Trophoblast cell (in vitro differentiated cells and primary cell): ENCODE data around the gene TMEFF1.

ENCODE experiments used
- DNase-seq, 2 donors: peaks; one replicate each; pipeline ENCODE4 v3.0.0-alpha.2; 2016
- H2AFZ ChIP-seq: 2 replicates; pipeline ENCODE4 v1.6.1; 2013; ENCODE audit warnings: low read length, moderate library complexity, mild to moderate bottlenecking; ENCODE audit not compliant: insufficient read depth, poor library complexity
- H2AK5ac ChIP-seq: 2 replicates; pipeline ENCODE4 v1.6.1; 2013; ENCODE audit warnings: mild to moderate bottlenecking, low read length
- H2BK120ac ChIP-seq: 2 replicates; pipeline ENCODE4 v1.6.1; 2013; ENCODE audit warnings: low read length, mild to moderate bottlenecking, moderate library complexity; ENCODE audit not compliant: insufficient read depth, poor library complexity
- H2BK12ac ChIP-seq: 2 replicates; pipeline ENCODE4 v1.6.1; 2013; ENCODE audit warnings: mild to moderate bottlenecking, low read length, moderate library complexity
- H2BK5ac ChIP-seq: 2 replicates; pipeline ENCODE4 v1.6.1; 2013; ENCODE audit warnings: low read length, low read depth, moderate library complexity, mild to moderate bottlenecking; ENCODE audit not compliant: poor library complexity
- H3K14ac ChIP-seq: 2 replicates; pipeline ENCODE4 v1.6.1; 2013; ENCODE audit warnings: mild to moderate bottlenecking, low read length
- H3K18ac ChIP-seq: 2 replicates; pipeline ENCODE4 v1.6.1; 2013; ENCODE audit warnings: mild to moderate bottlenecking, low read length
- H3K23ac ChIP-seq: 2 replicates; pipeline ENCODE4 v1.6.1; 2013; ENCODE audit warnings: low read length
- H3K27ac ChIP-seq: 2 replicates; pipeline ENCODE4 v1.5.1; 2013; ENCODE audit warnings: low read depth, mild to moderate bottlenecking, inconsistent platforms, low read length, moderate library complexity
- H3K27me3 ChIP-seq: 2 replicates; pipeline ENCODE4 v1.6.1; 2013; ENCODE audit warnings: inconsistent platforms, mild to moderate bottlenecking, low read length, moderate library complexity; ENCODE audit not compliant: insufficient read depth
- H3K36me3 ChIP-seq, 2 experiments: 1 replicate in 1 of 2; 2 replicates in 1 of 2; pipeline ENCODE4 v1.6.1; 2013; ENCODE audit warnings: low read length in 2 of 2, mild to moderate bottlenecking in 2 of 2, moderate library complexity in 1 of 2; ENCODE audit not compliant: insufficient read depth in 2 of 2, control insufficient read depth in 1 of 2
- H3K4ac ChIP-seq: 2 replicates; pipeline ENCODE4 v1.6.1; 2013; ENCODE audit warnings: low read depth, mild to moderate bottlenecking, low read length, moderate library complexity
- H3K4me1 ChIP-seq, 2 experiments: 1 replicate in 1 of 2; 2 replicates in 1 of 2; pipeline ENCODE4 v1.6.1; 2013; ENCODE audit warnings: low read length in 2 of 2, mild to moderate bottlenecking in 2 of 2, moderate library complexity in 1 of 2; ENCODE audit not compliant: insufficient read depth in 2 of 2, control insufficient read depth in 1 of 2
- H3K4me2 ChIP-seq: 2 replicates; pipeline ENCODE4 v1.6.1; 2013; ENCODE audit warnings: inconsistent platforms, mild to moderate bottlenecking, low read length, moderate library complexity
- H3K4me3 ChIP-seq: 2 replicates; pipeline ENCODE4 v1.5.1; 2013; ENCODE audit warnings: mild to moderate bottlenecking, low read depth, low read length, inconsistent platforms
- H3K79me1 ChIP-seq: one replicate; pipeline ENCODE4 v1.6.1; 2013; ENCODE audit warnings: low read length
- H3K79me2 ChIP-seq: 2 replicates; pipeline ENCODE4 v1.6.1; 2013; ENCODE audit warnings: low read length, mild to moderate bottlenecking; ENCODE audit not compliant: control insufficient read depth, insufficient read depth, poor library complexity
- H3K9ac ChIP-seq: 2 replicates; pipeline ENCODE4 v1.6.1; 2013; ENCODE audit warnings: mild to moderate bottlenecking, low read length
- H3K9me3 ChIP-seq: 2 replicates; pipeline ENCODE4 v1.6.1; 2013; ENCODE audit warnings: low read depth, mild to moderate bottlenecking, control low read depth, inconsistent platforms, low read length; ENCODE audit not compliant: insufficient read depth
- H4K12ac ChIP-seq: 2 replicates; pipeline ENCODE4 v1.6.1; 2013; ENCODE audit warnings: low read depth, mild to moderate bottlenecking, low read length, moderate library complexity
- H4K8ac ChIP-seq: 2 replicates; pipeline ENCODE4 v1.6.1; 2013; ENCODE audit warnings: low read depth, mild to moderate bottlenecking, low read length, moderate library complexity
- H4K91ac ChIP-seq: one replicate; pipeline ENCODE4 v1.6.1; 2013; ENCODE audit warnings: low read depth, mild to moderate bottlenecking, low read length, moderate library complexity
- WGBS: extraction: QIAGEN DNeasy Blood & Tissue Kit; methylation state at CpG from one replicate; pipeline ENCODE4 v1.1.7; 2013; ENCODE audit warnings: missing lambda C conversion rate; ENCODE audit not compliant: insufficient read length, insufficient coverage; ENCODE audit errors: extremely low coverage; 5-methylcytosine and 5-hydroxymethylcytosine counted together

TMEFF1 gene

GRCh38 chr9:100427366-100428263, 45.3 kb upstream of the TMEFF1 start:
- Histone ChIP-seq H2BK5ac (peak overlapping the region; percentile 96), H3K27me3 (no peaks in the 10 kb centered on the region), H4K12ac (peak overlapping the region; percentile 13), H4K91ac (peak overlapping the region; percentile 76), H3K9me3 (no peaks in the 10 kb centered on the region), H2AK5ac (no peak overlapping the region), H4K8ac (peak overlapping the region; percentile 87), H3K4me3 (peak overlapping the region; percentile 75), H2BK120ac (peak overlapping the region; percentile 37), H2AFZ (peak overlapping the region; percentile 12), H3K9ac (peak overlapping the region; percentile 83), H3K4ac (peak overlapping the region; percentile 8), H2BK12ac (no peak overlapping the region), H3K36me3 (no peaks in the 10 kb centered on the region), H3K23ac (no peak overlapping the region), H3K27ac (peak overlapping the region; percentile 99), H3K18ac (peak overlapping the region; percentile 19), H3K79me1 (peaks cover 26% of the 10 kb centered on the region), H3K4me2 (peak overlapping the region; percentile 55), H3K4me1 (peaks cover 4 to 25% of the 10 kb centered on the region in 2 experiments), H3K79me2 (peaks cover 15% of the 10 kb centered on the region), H3K14ac (peak overlapping the region; percentile 36)
- peak; percentile 37 to 52 for DNase-seq
- no CpG with 5 or more reads among the region's 65 CpGs for WGBS

DNA sequence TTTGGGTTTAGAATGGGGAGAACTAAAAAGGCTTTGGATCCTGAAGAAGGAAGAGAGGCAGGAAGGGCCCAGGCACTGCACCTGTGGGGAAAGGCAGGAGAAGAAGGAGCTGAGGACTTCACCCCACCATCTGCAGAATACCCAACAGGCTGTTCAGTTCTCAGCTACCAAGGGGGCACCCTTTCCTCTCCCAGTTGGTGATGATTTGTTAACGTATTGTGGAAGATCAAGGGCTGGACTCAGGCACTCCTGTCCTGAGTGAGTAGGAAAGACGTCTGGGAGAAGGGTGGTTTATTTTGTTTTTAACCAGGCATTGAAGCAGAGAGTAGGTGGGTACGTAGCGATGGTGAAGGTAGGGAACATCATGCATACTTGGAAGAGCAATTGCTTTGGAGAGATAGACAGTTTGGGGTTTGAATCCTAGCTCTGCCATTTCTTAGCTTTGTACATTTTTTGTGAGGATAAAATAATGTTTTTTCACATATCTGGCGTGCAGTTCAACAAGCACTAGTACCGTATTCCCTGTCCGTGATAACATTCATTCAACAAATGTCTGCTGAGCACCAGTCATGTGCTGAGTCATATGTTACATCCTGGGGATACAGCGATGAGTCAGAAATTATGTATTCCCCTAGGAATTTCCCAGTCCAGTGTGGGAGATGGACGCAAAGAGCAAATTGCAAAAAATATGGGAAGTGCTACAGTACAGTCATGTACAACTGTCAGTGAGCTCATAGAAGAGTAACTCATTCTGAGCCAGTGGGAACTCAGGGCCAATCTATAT, 43.9 kb upstream of the TMEFF1 start:
- Histone ChIP-seq H3K23ac (no peak overlapping the region), H2BK5ac (peak overlapping the region; percentile 38), H3K79me2 (peaks cover 15% of the 10 kb centered on the region), H2AK5ac (no peak overlapping the region), H3K27me3 (no peaks in the 10 kb centered on the region), H3K9me3 (no peaks in the 10 kb centered on the region), H3K4me3 (no peak overlapping the region), H4K91ac (peak overlapping the region; percentile 74), H4K8ac (no peak overlapping the region), H3K27ac (peak overlapping the region; percentile 67), H3K4me2 (peak overlapping the region; percentile 40), H2AFZ (no peak overlapping the region), H3K36me3 (peaks cover 0 to 2% of the 10 kb centered on the region in 2 experiments), H3K18ac (peak overlapping the region; percentile 31), H3K14ac (peak overlapping the region; percentile 21), H2BK12ac (peak overlapping the region; percentile 62), H3K79me1 (peaks cover 26% of the 10 kb centered on the region), H3K4me1 (peaks cover 4 to 29% of the 10 kb centered on the region in 2 experiments), H4K12ac (no peak overlapping the region), H2BK120ac (peak overlapping the region; percentile 12), H3K9ac (no peak overlapping the region), H3K4ac (peak overlapping the region; percentile 46)
- DNase-seq, result peak; percentile 76 to 94
- WGBS, result no CpG with 5 or more reads among the region's 9 CpGs

GRCh38 chr9:100430286-100430940, 42.5 kb upstream of the TMEFF1 start:
- Histone ChIP-seq H3K23ac (no peak overlapping the region), H3K4me1 (peaks cover 4 to 31% of the 10 kb centered on the region in 2 experiments), H4K8ac (no peak overlapping the region), H3K4ac (peak overlapping the region; percentile 88), H3K27ac (no peak overlapping the region), H3K14ac (peak overlapping the region; percentile 29), H2BK12ac (peak overlapping the region; percentile 47), H4K12ac (no peak overlapping the region), H3K36me3 (peaks cover 0 to 2% of the 10 kb centered on the region in 2 experiments), H2AFZ (no peak overlapping the region), H3K18ac (peak overlapping the region; percentile 40), H2BK120ac (peak overlapping the region; percentile 30), H3K79me2 (peaks cover 15% of the 10 kb centered on the region), H4K91ac (peak overlapping the region; percentile 22), H3K27me3 (no peaks in the 10 kb centered on the region), H3K4me2 (no peak overlapping the region), H3K9ac (no peak overlapping the region), H3K9me3 (no peaks in the 10 kb centered on the region), H2BK5ac (no peak overlapping the region), H3K4me3 (no peak overlapping the region), H3K79me1 (peaks cover 26% of the 10 kb centered on the region), H2AK5ac (no peak overlapping the region)
- WGBS, result no CpG with 5 or more reads among the region's 5 CpGs
- no peak for DNase-seq

- Histone ChIP-seq H4K12ac (no peak overlapping the region), H2AFZ (no peak overlapping the region), H3K9me3 (no peaks in the 10 kb centered on the region), H2BK5ac (no peak overlapping the region), H3K4me2 (no peak overlapping the region), H3K14ac (no peak overlapping the region), H3K4ac (no peak overlapping the region), H3K4me3 (no peak overlapping the region), H3K27me3 (no peaks in the 10 kb centered on the region), H3K79me1 (peaks cover 21% of the 10 kb centered on the region), H3K79me2 (peaks cover 11% of the 10 kb centered on the region), H2BK120ac (no peak overlapping the region), H3K4me1 (peaks cover 4 to 31% of the 10 kb centered on the region in 2 experiments), H4K91ac (no peak overlapping the region), H2BK12ac (peak overlapping the region; percentile 6), H3K27ac (peak overlapping the region; percentile 37), H2AK5ac (no peak overlapping the region), H3K36me3 (peaks cover 0 to 2% of the 10 kb centered on the region in 2 experiments), H3K23ac (no peak overlapping the region), H4K8ac (no peak overlapping the region), H3K18ac (no peak overlapping the region), H3K9ac (no peak overlapping the region)
- WGBS, result 100% methylated on average over 1 of the region's 5 CpGs
- no peak for DNase-seq
These were observed 41.1 kb upstream of the TMEFF1 start for GRCh38 chr9:100431886-100432285.
